ENCODE results near the gene GH2.

The GH2 gene

DNA sequence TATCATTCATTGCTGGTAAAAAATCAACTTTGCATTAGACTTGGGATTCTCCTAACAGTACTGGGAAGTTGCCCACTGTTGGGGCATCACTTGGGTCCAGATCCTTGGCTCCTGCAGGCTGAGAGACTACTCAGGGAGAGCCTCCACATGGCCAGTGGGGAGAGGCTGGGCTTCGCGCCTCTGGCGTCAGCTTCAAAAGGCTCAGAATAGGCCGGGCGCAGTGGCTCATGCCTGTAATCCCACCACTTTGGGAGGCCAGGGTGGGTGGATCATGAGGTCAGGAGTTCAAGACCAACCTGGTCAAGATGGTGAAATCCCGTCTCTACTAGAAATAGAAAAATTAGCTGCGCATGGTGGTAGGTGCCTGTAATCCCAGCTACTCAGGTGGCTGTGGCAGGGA lies 32.7 kb upstream of the GH2 start:
- CTCF ChIA-PET, result no interaction called here
- POLR2A ChIA-PET, result interaction anchor here (0.6 kb wide), 1 partner anchor 104 kb away, joined by 3 read pairs; no protein-coding TSS in a partner anchor
- H3K4me1 ChIP-seq (ENCODE audit: control insufficient read depth, insufficient read depth, low read length), result no peaks in the 10 kb centered on the region
- no peak for TF ChIP-seq SP7 (tag by site-specific recombination; IDR thresholded peaks at IDR 0.05)
- TF ChIP-seq ZNF658 (tag by site-specific recombination; IDR thresholded peaks at IDR 0.05), result no peak
- TF ChIP-seq ZNF16 (tag by site-specific recombination; IDR thresholded peaks at IDR 0.05; ENCODE audit: low read depth), result no peak
- TF ChIP-seq, protein P1, sequence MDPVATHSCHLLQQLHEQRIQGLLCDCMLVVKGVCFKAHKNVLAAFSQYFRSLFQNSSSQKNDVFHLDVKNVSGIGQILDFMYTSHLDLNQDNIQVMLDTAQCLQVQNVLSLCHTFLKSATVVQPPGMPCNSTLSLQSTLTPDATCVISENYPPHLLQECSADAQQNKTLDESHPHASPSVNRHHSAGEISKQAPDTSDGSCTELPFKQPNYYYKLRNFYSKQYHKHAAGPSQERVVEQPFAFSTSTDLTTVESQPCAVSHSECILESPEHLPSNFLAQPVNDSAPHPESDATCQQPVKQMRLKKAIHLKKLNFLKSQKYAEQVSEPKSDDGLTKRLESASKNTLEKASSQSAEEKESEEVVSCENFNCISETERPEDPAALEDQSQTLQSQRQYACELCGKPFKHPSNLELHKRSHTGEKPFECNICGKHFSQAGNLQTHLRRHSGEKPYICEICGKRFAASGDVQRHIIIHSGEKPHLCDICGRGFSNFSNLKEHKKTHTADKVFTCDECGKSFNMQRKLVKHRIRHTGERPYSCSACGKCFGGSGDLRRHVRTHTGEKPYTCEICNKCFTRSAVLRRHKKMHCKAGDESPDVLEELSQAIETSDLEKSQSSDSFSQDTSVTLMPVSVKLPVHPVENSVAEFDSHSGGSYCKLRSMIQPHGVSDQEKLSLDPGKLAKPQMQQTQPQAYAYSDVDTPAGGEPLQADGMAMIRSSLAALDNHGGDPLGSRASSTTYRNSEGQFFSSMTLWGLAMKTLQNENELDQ (tag by site-specific recombination; IDR thresholded peaks at IDR 0.05; ENCODE audit: low read depth), result no peak
- no peak for TF ChIP-seq HOXD13 (CRISPR knock-in tag; IDR thresholded peaks at IDR 0.05; ENCODE audit: borderline replicate concordance)
- no peak for TF ChIP-seq GLIS2 (tag by site-specific recombination; IDR thresholded peaks at IDR 0.05)
- no peak for TF ChIP-seq GFI1B (tag by site-specific recombination; IDR thresholded peaks at IDR 0.05)
- TF ChIP-seq ZNF692 (tag by site-specific recombination; IDR thresholded peaks at IDR 0.05), result no peak
- no peak for TF ChIP-seq ZNF76 (tag by site-specific recombination; IDR thresholded peaks at IDR 0.05; ENCODE audit: borderline replicate concordance, low read depth)
- TF ChIP-seq ZFP69B (tag by site-specific recombination; IDR thresholded peaks at IDR 0.05), result no peak
- TF ChIP-seq ZSCAN16 (tag by site-specific recombination; IDR thresholded peaks at IDR 0.05), result no peak
- no peak for TF ChIP-seq ZNF549 (tag by site-specific recombination; IDR thresholded peaks at IDR 0.05)
- TF ChIP-seq SALL2 (tag by site-specific recombination; IDR thresholded peaks at IDR 0.05; ENCODE audit: borderline replicate concordance), result no peak
- TF ChIP-seq OVOL3 (tag by site-specific recombination; IDR thresholded peaks at IDR 0.05), result no peak
- TF ChIP-seq, protein P2, sequence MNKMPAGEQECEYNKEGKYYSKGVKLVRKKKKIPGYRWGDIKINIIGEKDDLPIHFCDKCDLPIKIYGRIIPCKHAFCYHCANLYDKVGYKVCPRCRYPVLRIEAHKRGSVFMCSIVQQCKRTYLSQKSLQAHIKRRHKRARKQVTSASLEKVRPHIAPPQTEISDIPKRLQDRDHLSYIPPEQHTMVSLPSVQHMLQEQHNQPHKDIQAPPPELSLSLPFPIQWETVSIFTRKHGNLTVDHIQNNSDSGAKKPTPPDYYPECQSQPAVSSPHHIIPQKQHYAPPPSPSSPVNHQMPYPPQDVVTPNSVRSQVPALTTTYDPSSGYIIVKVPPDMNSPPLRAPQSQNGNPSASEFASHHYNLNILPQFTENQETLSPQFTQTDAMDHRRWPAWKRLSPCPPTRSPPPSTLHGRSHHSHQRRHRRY (tag by site-specific recombination; IDR thresholded peaks at IDR 0.05), result no peak
- TF ChIP-seq ZNF138 (tag by site-specific recombination; IDR thresholded peaks at IDR 0.05; ENCODE audit: borderline replicate concordance), result no peak
- TF ChIP-seq ZSCAN30 (tag by site-specific recombination; IDR thresholded peaks at IDR 0.05), result no peak
- TF ChIP-seq ZNF585B (tag by site-specific recombination; IDR thresholded peaks at IDR 0.05), result no peak
- TF ChIP-seq, protein P3, sequence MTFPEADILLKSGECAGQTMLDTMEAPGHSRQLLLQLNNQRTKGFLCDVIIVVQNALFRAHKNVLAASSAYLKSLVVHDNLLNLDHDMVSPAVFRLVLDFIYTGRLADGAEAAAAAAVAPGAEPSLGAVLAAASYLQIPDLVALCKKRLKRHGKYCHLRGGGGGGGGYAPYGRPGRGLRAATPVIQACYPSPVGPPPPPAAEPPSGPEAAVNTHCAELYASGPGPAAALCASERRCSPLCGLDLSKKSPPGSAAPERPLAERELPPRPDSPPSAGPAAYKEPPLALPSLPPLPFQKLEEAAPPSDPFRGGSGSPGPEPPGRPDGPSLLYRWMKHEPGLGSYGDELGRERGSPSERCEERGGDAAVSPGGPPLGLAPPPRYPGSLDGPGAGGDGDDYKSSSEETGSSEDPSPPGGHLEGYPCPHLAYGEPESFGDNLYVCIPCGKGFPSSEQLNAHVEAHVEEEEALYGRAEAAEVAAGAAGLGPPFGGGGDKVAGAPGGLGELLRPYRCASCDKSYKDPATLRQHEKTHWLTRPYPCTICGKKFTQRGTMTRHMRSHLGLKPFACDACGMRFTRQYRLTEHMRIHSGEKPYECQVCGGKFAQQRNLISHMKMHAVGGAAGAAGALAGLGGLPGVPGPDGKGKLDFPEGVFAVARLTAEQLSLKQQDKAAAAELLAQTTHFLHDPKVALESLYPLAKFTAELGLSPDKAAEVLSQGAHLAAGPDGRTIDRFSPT (tag by site-specific recombination; IDR thresholded peaks at IDR 0.05), result no peak
- H3K36me3 ChIP-seq (ENCODE audit: control insufficient read depth in 2 of 2, insufficient read depth in 1 of 2, low read length in 2 of 2), result no peaks in the 10 kb centered on the region
- H3K9me3 ChIP-seq (ENCODE audit: control insufficient read depth, insufficient read depth, low read depth, low read length), result no peaks in the 10 kb centered on the region
- H3K27ac ChIP-seq (ENCODE audit: extremely low read depth, low read depth, low read length), result no peak overlapping the region
- H3K4me3 ChIP-seq (ENCODE audit: low read depth, low read length), result no peak overlapping the region

DNA sequence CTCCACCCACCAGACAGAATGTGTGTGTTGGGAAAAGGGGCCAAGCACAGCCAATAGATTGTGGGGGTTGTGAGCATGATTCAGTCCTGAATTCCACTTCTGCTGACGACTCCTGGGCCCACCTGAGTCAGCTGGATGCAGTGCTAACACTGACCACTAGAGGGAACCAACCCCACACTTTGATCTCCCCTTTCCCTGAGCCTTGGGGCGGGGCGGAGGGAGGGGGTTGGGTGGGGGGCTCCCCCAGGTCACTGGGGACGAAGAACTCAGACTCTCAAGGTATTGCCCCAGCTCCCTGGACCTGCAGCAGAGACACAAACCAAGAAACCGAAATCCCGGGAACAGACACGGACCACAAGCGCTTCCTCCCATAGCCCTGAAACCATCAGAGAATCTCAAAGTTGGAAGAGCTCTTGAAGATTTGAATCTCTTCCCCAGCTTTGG lies 29.9 kb upstream of the GH2 start:
- Histone ChIP-seq H3K4me1 (ENCODE audit: control insufficient read depth, insufficient read depth, low read length) (no peaks in the 10 kb centered on the region), H3K27ac (ENCODE audit: extremely low read depth, low read depth, low read length) (no peak overlapping the region), H3K9me3 (ENCODE audit: control insufficient read depth, insufficient read depth, low read depth, low read length) (no peaks in the 10 kb centered on the region), H3K4me3 (ENCODE audit: low read depth, low read length) (no peak overlapping the region), H3K36me3 (ENCODE audit: control insufficient read depth in 2 of 2, insufficient read depth in 1 of 2, low read length in 2 of 2) (no peaks in the 10 kb centered on the region)
- ChIA-PET CTCF (interaction anchor here (0.6 to 3.7 kb wide), 25 partner anchors 9 to 508 kb away, joined by 3 to 29 read pairs (median 4); no protein-coding TSS in a partner anchor), POLR2A (no interaction called here)
- TF ChIP-seq ZNF654 (tag by site-specific recombination; IDR thresholded peaks at IDR 0.05; ENCODE audit: low read depth), result peak; percentile 21; the same call in 1 of the 2 replicates
- no peak for TF ChIP-seq ZNF670 (tag by site-specific recombination; IDR thresholded peaks at IDR 0.05; ENCODE audit: low read depth)
- TF ChIP-seq OSR2 (tag by site-specific recombination; IDR thresholded peaks at IDR 0.05), result no peak
- TF ChIP-seq SP3 (tag by site-specific recombination; IDR thresholded peaks at IDR 0.05), result no peak
- TF ChIP-seq SP2 (tag by site-specific recombination; IDR thresholded peaks at IDR 0.05), result no peak
- TF ChIP-seq MEIS1 (CRISPR knock-in tag; IDR thresholded peaks at IDR 0.05; ENCODE audit: borderline replicate concordance), result no peak
- TF ChIP-seq, protein P4, sequence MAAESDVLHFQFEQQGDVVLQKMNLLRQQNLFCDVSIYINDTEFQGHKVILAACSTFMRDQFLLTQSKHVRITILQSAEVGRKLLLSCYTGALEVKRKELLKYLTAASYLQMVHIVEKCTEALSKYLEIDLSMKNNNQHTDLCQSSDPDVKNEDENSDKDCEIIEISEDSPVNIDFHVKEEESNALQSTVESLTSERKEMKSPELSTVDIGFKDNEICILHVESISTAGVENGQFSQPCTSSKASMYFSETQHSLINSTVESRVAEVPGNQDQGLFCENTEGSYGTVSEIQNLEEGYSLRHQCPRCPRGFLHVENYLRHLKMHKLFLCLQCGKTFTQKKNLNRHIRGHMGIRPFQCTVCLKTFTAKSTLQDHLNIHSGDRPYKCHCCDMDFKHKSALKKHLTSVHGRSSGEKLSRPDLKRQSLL (tag by site-specific recombination; IDR thresholded peaks at IDR 0.05), result no peak
- TF ChIP-seq ZXDB (tag by site-specific recombination; IDR thresholded peaks at IDR 0.05), result no peak
- TF ChIP-seq ZNF23 (tag by site-specific recombination; IDR thresholded peaks at IDR 0.05; ENCODE audit: borderline replicate concordance), result no peak
- TF ChIP-seq ZNF157 (tag by site-specific recombination; IDR thresholded peaks at IDR 0.05), result no peak
- no peak for TF ChIP-seq ZNF549 (tag by site-specific recombination; IDR thresholded peaks at IDR 0.05)
- TF ChIP-seq ZFP69B (tag by site-specific recombination; IDR thresholded peaks at IDR 0.05), result peak; percentile 88
